GM12891 (cell line): ENCODE results near the gene SPIRE1.

Experiments used
- PAX5 ChIP-seq: IDR thresholded peaks from 2 replicates; pipeline ENCODE4 v1.6.1; 2011; ENCODE audit warnings: low read length, moderate library complexity, mild to moderate bottlenecking; ENCODE audit not compliant: insufficient read depth, severe bottlenecking
- POLR2A ChIP-seq: IDR thresholded peaks from 2 replicates; pipeline ENCODE4 v1.6.1; 2011; ENCODE audit warnings: low read depth, low read length, control low read depth
- POLR2AphosphoS5 ChIP-seq: IDR thresholded peaks from 2 replicates; pipeline ENCODE4 v1.6.1; 2011; ENCODE audit warnings: low read depth, low read length, control low read depth
- SPI1 ChIP-seq: IDR thresholded peaks from 2 replicates; pipeline ENCODE4 v1.6.1; 2011; ENCODE audit warnings: low read depth, low read length, control low read depth
- TAF1 ChIP-seq: IDR thresholded peaks from 2 replicates; pipeline ENCODE4 v1.6.1; 2011; ENCODE audit warnings: low read depth, low read length, control low read depth

DNA sequence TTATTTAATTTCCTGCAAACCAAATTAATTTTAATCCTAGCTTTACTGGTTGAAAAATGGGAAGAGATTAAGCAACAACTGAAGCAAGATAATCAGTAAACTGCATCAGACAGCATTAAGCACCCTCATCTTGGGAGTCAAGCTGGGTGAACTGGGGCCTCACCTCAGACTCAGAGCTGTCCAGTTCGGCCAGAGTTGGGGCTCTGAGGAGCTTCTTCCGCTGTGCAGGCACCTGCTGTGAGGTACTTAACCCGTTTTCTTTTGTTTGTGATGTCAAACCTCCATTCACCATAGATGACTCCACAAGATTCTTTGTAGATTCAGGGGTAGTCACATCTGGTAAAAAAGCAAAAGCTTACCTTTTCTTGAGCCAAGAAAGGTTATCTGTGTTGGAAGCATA is 178.4 kb downstream of the SPIRE1 start:
- TF ChIP-seq POLR2A = no peak
- TF ChIP-seq TAF1 = no peak
- no peak for TF ChIP-seq POLR2AphosphoS5
- no peak for TF ChIP-seq SPI1
- TF ChIP-seq PAX5 = no peak
